Right lobe of liver (tissue), 6 donors: ENCODE measurements around the gene CLSTN3. TPM values are rescaled to one million over a fixed set of nuclear protein-coding genes. Genes with fewer than 3 reads are reported as not detected.

Source experiments
- ATAC-seq, 4 donors: fragments of 200-7000 bp; cut with Tn5 transposase; one replicate each; pipeline ENCODE4 v1.9.1; 2020; ENCODE audit warnings: mild to moderate bottlenecking in 4 of 4, moderate library complexity in 4 of 4
- DNase-seq, 3 donors: peaks; one replicate each; pipeline ENCODE4 v3.0.0-alpha.2; 2020
- H3K27ac ChIP-seq, 3 donors: fragments of 200-600 bp; one replicate each; pipeline ENCODE4 v1.8.0; 2022
- H3K27me3 ChIP-seq, 2 donors: fragments of 200-600 bp; one replicate each; pipeline ENCODE4 v1.8.0; 2022
- H3K36me3 ChIP-seq, 4 donors: fragments of 200-600 bp; sonication (generic) in 1 of 4; one replicate each; pipeline versions ENCODE4 v1.5.1 to v1.8.0; 2017 to 2022; ENCODE audit warnings: control low read depth in 1 of 4
- H3K4me1 ChIP-seq, 4 donors: fragments of 200-600 bp; sonication (generic) in 1 of 4; one replicate each; pipeline versions ENCODE4 v1.5.1 to v1.8.0; 2017 to 2022; ENCODE audit warnings: control low read depth in 1 of 4
- H3K4me3 ChIP-seq, 3 donors: fragments of 200-600 bp; one replicate each; pipeline ENCODE4 v1.8.0; 2022
- H3K9me3 ChIP-seq, 4 donors: fragments of 200-600 bp; sonication (generic) in 1 of 4; one replicate each; pipeline versions ENCODE4 v1.5.1 to v1.8.0; 2017 to 2022; ENCODE audit warnings: control low read depth in 1 of 4
- CTCF ChIP-seq, 4 donors: fragments of 200-600 bp in 3 of 4; fragments of 450-650 bp in 1 of 4; IDR thresholded peaks; one replicate each; pipeline versions ENCODE4 v1.5.1 to v1.8.0; 2016 to 2022; ENCODE audit warnings: antibody characterized with exemption in 4 of 4, mild to moderate bottlenecking in 2 of 4
- POLR2A ChIP-seq: fragments of 450-650 bp; IDR thresholded peaks from one replicate; pipeline ENCODE4 v1.6.1; 2017; ENCODE audit warnings: antibody characterized with exemption, mild to moderate bottlenecking
- WGBS: methylation state at CpG from one replicate; pipeline ENCODE4 v1.1.6; 2018; ENCODE audit warnings: low coverage, low lambda C conversion rate; ENCODE audit not compliant: insufficient coverage; ENCODE audit errors: missing lambda C conversion rate; 5-methylcytosine and 5-hydroxymethylcytosine counted together
- intact Hi-C, 2 donors: fragments of 100-400 bp; cut with DNase I; formaldehyde crosslinking; loops; one replicate each; pipeline versions ENCODE4 v1.11.2 to v1.14.1; 2022
- total RNA-seq, 6 experiments: library from RNA; depleted of rRNA in 2 of 6; stranded (reverse); fragments of >200 nt in 2 of 6; fragmentation: NEBNext Ultra II Directional in 3 of 6; extraction: Animal tissue kit (Norgen Biotek cat#: 25700) in 3 of 6; gene quantifications; one replicate each; pipeline versions ENCODE4 v1.1.0 to v1.2.4, GENCODE V29; 2016 to 2023
- donor health status: DM: no; HTN: yes; CAD: no.
- donor health status: DM: no; HTN: no; CAD: no.
- donor health status: DM: no; HTN: no; CAD: no.
- donor health status: DM: no; HTN: yes; CAD: no.
- donor health status: DM: no; HTN: yes; CAD: no.

CLSTN3 gene
- total RNA-seq, 6 experiments from 2014 or later = 38.9 to 55.2 (median 43.1) TPM

- TF ChIP-seq CTCF (IDR thresholded peaks at IDR 0.05) (no peak), POLR2A (no peak)
- no peak overlapping the region for H3K4me3 ChIP-seq
- 92% methylated on average over 3 of the region's 4 CpGs for WGBS
- peak overlapping the region in 1 of 3 donors; percentile 74 for H3K27ac ChIP-seq
- peaks cover 0 to 30% (median 6%) of the 10 kb centered on the region in 4 donors for H3K36me3 ChIP-seq
- ATAC-seq (no peak), DNase-seq (peak in 1 of 3 donors; percentile 10)
- no peaks in the 10 kb centered on the region for H3K9me3 ChIP-seq
- intact Hi-C loops = no loop called here
- peaks cover 0 to 63% (median 17%) of the 10 kb centered on the region in 4 donors for H3K4me1 ChIP-seq
- no peaks in the 10 kb centered on the region for H3K27me3 ChIP-seq
Measured at GRCh38 chr12:7152818-7153217, 22.6 kb downstream of the CLSTN3 start.

GRCh38 chr12:7154042-7154441, 23.9 kb downstream of the CLSTN3 start:
- H3K4me1 ChIP-seq = peaks cover 0 to 63% (median 17%) of the 10 kb centered on the region in 4 donors
- no peak overlapping the region for H3K4me3 ChIP-seq
- ATAC-seq (peak in 2 of 4 donors; percentile 26 to 31), DNase-seq (no peak)
- TF ChIP-seq POLR2A (no peak), CTCF (IDR thresholded peaks at IDR 0.05) (no peak)
- H3K36me3 ChIP-seq = peaks cover 0 to 23% (median 3%) of the 10 kb centered on the region in 4 donors
- H3K9me3 ChIP-seq = no peaks in the 10 kb centered on the region
- WGBS = 32% methylated on average over 6 of the region's 6 CpGs
- no peaks in the 10 kb centered on the region for H3K27me3 ChIP-seq
- peak overlapping the region in 1 of 3 donors; percentile 79 for H3K27ac ChIP-seq
- intact Hi-C loops = no loop called here

- Histone ChIP-seq H3K9me3 (no peaks in the 10 kb centered on the region), H3K4me3 (no peak overlapping the region), H3K36me3 (peaks cover 0 to 13% (median under 1%) of the 10 kb centered on the region in 4 donors), H3K27ac (peak overlapping the region in 1 of 3 donors; percentile 79), H3K27me3 (no peaks in the 10 kb centered on the region), H3K4me1 (peaks cover 0 to 63% (median 17%) of the 10 kb centered on the region in 4 donors)
- intact Hi-C loops = no loop called here
- no peak for TF ChIP-seq POLR2A
- no peak for TF ChIP-seq CTCF (IDR thresholded peaks at IDR 0.05)
- ATAC-seq (no peak), DNase-seq (no peak)
- 47% methylated on average over 9 of the region's 12 CpGs for WGBS
Measured at GRCh38 chr12:7154901-7155470, 24.8 kb downstream of the CLSTN3 start.

GRCh38 chr12:7155471-7156034, 25.4 kb downstream of the CLSTN3 start:
- Histone ChIP-seq H3K36me3 (peaks cover 0 to 8% (median 0%) of the 10 kb centered on the region in 4 donors), H3K27me3 (no peaks in the 10 kb centered on the region), H3K4me1 (peaks cover 0 to 63% (median 17%) of the 10 kb centered on the region in 4 donors), H3K27ac (peak overlapping the region in 1 of 3 donors; percentile 79), H3K4me3 (peak overlapping the region in 1 of 3 donors; percentile 37), H3K9me3 (no peaks in the 10 kb centered on the region)
- intact Hi-C loops = no loop called here
- 0% methylated on average over 1 of the region's 8 CpGs for WGBS
- ATAC-seq = peak; percentile 57 to 81 (median 70)
- peak; percentile 67 to 96 (median 89) for DNase-seq
- TF ChIP-seq CTCF (IDR thresholded peaks at IDR 0.05) (no peak), POLR2A (peak; percentile 47)
